Measurements from ENCODE around the gene CABP5. TPM values are rescaled to one million over a fixed set of nuclear protein-coding genes. Genes with fewer than 3 reads are reported as not detected.

Gene CABP5
- total and polyA plus RNA-seq, 2 experiments from 2014 or later = not detected

- ATAC-seq = peak; percentile 80
- H3K4me2 ChIP-seq = peak overlapping the region; percentile 3
- H3K27me3 ChIP-seq (ENCODE audit: insufficient read depth) = no peaks in the 10 kb centered on the region
- H2AFZ ChIP-seq = peak overlapping the region; percentile 78
- no peak for TF ChIP-seq CREB1 (CRISPR knock-in tag; IDR thresholded peaks at IDR 0.05; ENCODE audit: low read depth)
- no peak for TF ChIP-seq ZNF114 (CRISPR knock-in tag; IDR thresholded peaks at IDR 0.05)
- TF ChIP-seq, protein P1, sequence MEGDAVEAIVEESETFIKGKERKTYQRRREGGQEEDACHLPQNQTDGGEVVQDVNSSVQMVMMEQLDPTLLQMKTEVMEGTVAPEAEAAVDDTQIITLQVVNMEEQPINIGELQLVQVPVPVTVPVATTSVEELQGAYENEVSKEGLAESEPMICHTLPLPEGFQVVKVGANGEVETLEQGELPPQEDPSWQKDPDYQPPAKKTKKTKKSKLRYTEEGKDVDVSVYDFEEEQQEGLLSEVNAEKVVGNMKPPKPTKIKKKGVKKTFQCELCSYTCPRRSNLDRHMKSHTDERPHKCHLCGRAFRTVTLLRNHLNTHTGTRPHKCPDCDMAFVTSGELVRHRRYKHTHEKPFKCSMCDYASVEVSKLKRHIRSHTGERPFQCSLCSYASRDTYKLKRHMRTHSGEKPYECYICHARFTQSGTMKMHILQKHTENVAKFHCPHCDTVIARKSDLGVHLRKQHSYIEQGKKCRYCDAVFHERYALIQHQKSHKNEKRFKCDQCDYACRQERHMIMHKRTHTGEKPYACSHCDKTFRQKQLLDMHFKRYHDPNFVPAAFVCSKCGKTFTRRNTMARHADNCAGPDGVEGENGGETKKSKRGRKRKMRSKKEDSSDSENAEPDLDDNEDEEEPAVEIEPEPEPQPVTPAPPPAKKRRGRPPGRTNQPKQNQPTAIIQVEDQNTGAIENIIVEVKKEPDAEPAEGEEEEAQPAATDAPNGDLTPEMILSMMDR (conservative IDR thresholded peaks at IDR 0.05; ENCODE audit: low read depth in 2 of 2) = peak; percentile 24 to 33; a peak in 2 of 4 replicates
- TF ChIP-seq, protein P2, sequence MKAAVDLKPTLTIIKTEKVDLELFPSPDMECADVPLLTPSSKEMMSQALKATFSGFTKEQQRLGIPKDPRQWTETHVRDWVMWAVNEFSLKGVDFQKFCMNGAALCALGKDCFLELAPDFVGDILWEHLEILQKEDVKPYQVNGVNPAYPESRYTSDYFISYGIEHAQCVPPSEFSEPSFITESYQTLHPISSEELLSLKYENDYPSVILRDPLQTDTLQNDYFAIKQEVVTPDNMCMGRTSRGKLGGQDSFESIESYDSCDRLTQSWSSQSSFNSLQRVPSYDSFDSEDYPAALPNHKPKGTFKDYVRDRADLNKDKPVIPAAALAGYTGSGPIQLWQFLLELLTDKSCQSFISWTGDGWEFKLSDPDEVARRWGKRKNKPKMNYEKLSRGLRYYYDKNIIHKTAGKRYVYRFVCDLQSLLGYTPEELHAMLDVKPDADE (IDR thresholded peaks at IDR 0.05) = no peak
- H3K9me2 ChIP-seq (ENCODE audit: insufficient read depth) = no peaks in the 10 kb centered on the region
- peak; percentile 85 for DNase-seq (ENCODE audit: low spot score)
- H3K27ac ChIP-seq (ENCODE audit: low read depth) = peak overlapping the region; percentile 67
- H3K4me1 ChIP-seq (ENCODE audit: insufficient read depth) = peaks cover 23% of the 10 kb centered on the region
- Mint-ChIP-seq H3K27me3 (ENCODE audit: insufficient read depth, low read depth, poor library complexity) (peaks cover 12% of the 10 kb centered on the region), H3K36me3 (ENCODE audit: low read depth) (no peaks in the 10 kb centered on the region; the same call in 1 of the 3 replicates), H3K27ac (peak overlapping the region; percentile 75), H3K4me1 (peaks cover 26% of the 10 kb centered on the region), H3K9me3 (peaks cover 6% of the 10 kb centered on the region; the same call in 2 of the 3 replicates), H3K4me3 (peak overlapping the region; percentile 48)
- no peak overlapping the region; the same call in 1 of the 2 replicates for H3K4me3 ChIP-seq
- no peaks in the 10 kb centered on the region; the same call in 1 of the 2 replicates for H3F3A ChIP-seq (replicated peaks; ENCODE audit: low read depth)
- H3K36me3 ChIP-seq (ENCODE audit: insufficient read depth) = no peaks in the 10 kb centered on the region
- H4K20me1 ChIP-seq (replicated peaks; ENCODE audit: insufficient read depth) = no peaks in the 10 kb centered on the region
- no peaks in the 10 kb centered on the region for H3K79me2 ChIP-seq (replicated peaks; ENCODE audit: insufficient read depth)
These were observed 17.8 kb upstream of the CABP5 start for GRCh38 chr19:48061401-48062344.

DNA sequence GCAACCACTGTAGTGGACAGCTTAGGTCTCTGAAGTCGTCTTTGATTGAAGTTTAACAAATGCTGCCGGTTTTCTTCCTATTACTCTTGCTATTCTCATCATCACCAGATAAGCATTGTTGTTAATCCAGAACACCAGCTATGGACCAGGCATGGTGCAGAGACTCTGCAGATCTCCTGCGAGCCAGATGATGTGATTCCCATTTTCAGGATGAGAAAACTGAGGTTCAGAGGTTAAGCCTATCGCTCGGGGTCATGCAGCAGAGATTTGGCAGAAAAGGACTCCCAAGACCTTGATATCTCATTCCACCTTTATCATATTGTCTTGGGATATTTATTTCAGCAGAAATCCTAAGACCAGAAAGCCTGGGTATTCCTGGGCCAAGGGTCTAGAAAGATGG lies 16.5 kb upstream of the CABP5 start:
- H3K27me3 Mint-ChIP-seq (ENCODE audit: insufficient read depth, low read depth, poor library complexity) = peaks cover 10% of the 10 kb centered on the region
- TF ChIP-seq, protein P2 (IDR thresholded peaks at IDR 0.05) = no peak
- TF ChIP-seq JUNB (IDR thresholded peaks at IDR 0.05; ENCODE audit: unreplicated experiment) (no peak), EZH2 (IDR thresholded peaks at IDR 0.05; ENCODE audit: low read depth, unreplicated experiment) (no peak)

More for the DNA sequence above, 16.5 kb upstream of the CABP5 start:
- H3K4me3 Mint-ChIP-seq = no peak overlapping the region
- H3K4me3 ChIP-seq = no peak overlapping the region
- no peak for DNase-seq (ENCODE audit: low spot score)
- H3K36me3 Mint-ChIP-seq (ENCODE audit: low read depth) = no peaks in the 10 kb centered on the region; the same call in 2 of the 3 replicates
- no peak for ATAC-seq
- no peak overlapping the region for H3K4me2 ChIP-seq
- no peak overlapping the region for H2AFZ ChIP-seq
- H3K9me2 ChIP-seq (ENCODE audit: insufficient read depth) = no peaks in the 10 kb centered on the region
- H3K4me1 ChIP-seq (ENCODE audit: insufficient read depth) = peaks cover 23% of the 10 kb centered on the region
- H3K27ac ChIP-seq (ENCODE audit: low read depth) = no peak overlapping the region
- H3K36me3 ChIP-seq (ENCODE audit: insufficient read depth) = no peaks in the 10 kb centered on the region
- H3F3A ChIP-seq (replicated peaks; ENCODE audit: low read depth) = no peaks in the 10 kb centered on the region; the same call in 1 of the 2 replicates
- peaks cover 6% of the 10 kb centered on the region; the same call in 2 of the 3 replicates for H3K9me3 Mint-ChIP-seq
- H3K79me2 ChIP-seq (replicated peaks; ENCODE audit: insufficient read depth) = no peaks in the 10 kb centered on the region
- H3K27ac Mint-ChIP-seq = no peak overlapping the region
- no peaks in the 10 kb centered on the region for H4K20me1 ChIP-seq (replicated peaks; ENCODE audit: insufficient read depth)
- H3K4me1 Mint-ChIP-seq = peaks cover 26% of the 10 kb centered on the region
- H3K27me3 ChIP-seq (ENCODE audit: insufficient read depth) = no peaks in the 10 kb centered on the region

All from GM23338 (cell line).